B cell (primary cell): ENCODE measurements around the gene GPR45. TPM values are rescaled to one million over a fixed set of nuclear protein-coding genes. Genes with fewer than 3 reads are reported as not detected.
"Not testable (repeated sequence)": the region's sequence is repeated elsewhere in the genome, so short reads cannot be mapped to it uniquely, and the experiment has no call there.

Source experiments
- ATAC-seq: fragments of 200-7000 bp; cut with Tn5 transposase; one replicate; pipeline ENCODE4 v1.10.0; 2021; ENCODE audit warnings: low read depth, mild to moderate bottlenecking, moderate number of reproducible peaks, moderate library complexity
- CTCF ChIA-PET: fragments of 350-600 bp; sonication (Branson Sonifier 250); formaldehyde crosslinking; loops from one replicate; lab custom pipeline; 2021; ENCODE audit warnings: antibody characterized with exemption, inconsistent platforms; lab: Charles Lee
- POLR2A ChIA-PET: fragments of 350-600 bp; sonication (Branson Sonifier 250); formaldehyde crosslinking; loops from one replicate; lab custom pipeline; 2021; ENCODE audit warnings: antibody characterized with exemption; lab: Charles Lee
- DNase-seq: peaks from one replicate; pipeline ENCODE4 v3.0.0; 2013
- H2AFZ ChIP-seq: 2 replicates; pipeline ENCODE4 v1.6.1; 2012; ENCODE audit warnings: mild to moderate bottlenecking, low read depth, low read length; ENCODE audit not compliant: insufficient read depth, poor library complexity, severe bottlenecking
- H3K27ac ChIP-seq, 2 donors: 1 replicate in 1 of 2; 2 replicates in 1 of 2; pipeline ENCODE4 v1.5.1; 2012 to 2013; ENCODE audit warnings: low read length in 2 of 2, mild to moderate bottlenecking in 2 of 2, moderate library complexity in 1 of 2
- H3K27me3 ChIP-seq, 4 experiments: fragments of 200-600 bp in 1 of 4; sonication (generic) in 1 of 4; replicated peaks in 1 of 4; 1 replicate in 2 of 4; 2 replicates in 2 of 4; pipeline versions ENCODE4 v1.6.1 to v1.7.0; 2013 to 2016; ENCODE audit warnings: low read length in 3 of 4, mild to moderate bottlenecking in 2 of 4, mixed read lengths in 1 of 4, moderate library complexity in 1 of 4; ENCODE audit not compliant: insufficient read depth in 4 of 4, control insufficient read depth in 3 of 4; ENCODE audit errors: control extremely low read depth in 1 of 4
- H3K36me3 ChIP-seq, 2 experiments: replicated peaks in 1 of 2; 1 replicate in 1 of 2; 2 replicates in 1 of 2; pipeline versions ENCODE4 v1.6.1 to v1.7.1; 2013; ENCODE audit warnings: low read length in 1 of 2; ENCODE audit not compliant: insufficient read depth in 2 of 2, control insufficient read depth in 1 of 2; ENCODE audit errors: control extremely low read depth in 1 of 2, extremely low read depth in 1 of 2
- H3K4me1 ChIP-seq, 2 donors: fragments of 200-600 bp in 1 of 2; sonication (generic) in 1 of 2; 1 replicate in 1 of 2; 2 replicates in 1 of 2; pipeline versions ENCODE4 v1.5.1 to v1.6.1; 2013 to 2017; ENCODE audit warnings: low read length in 2 of 2; ENCODE audit not compliant: control insufficient read depth in 2 of 2, insufficient read depth in 2 of 2
- H3K4me2 ChIP-seq: replicated peaks from 2 replicates; pipeline ENCODE3; 2012; ENCODE audit warnings: mild to moderate bottlenecking, low read depth, low read length; ENCODE audit not compliant: poor library complexity, severe bottlenecking
- H3K4me3 ChIP-seq, 5 experiments: fragments of 200-600 bp in 1 of 5; sonication (generic) in 1 of 5; 1 replicate in 3 of 5; 2 replicates in 2 of 5; pipeline versions ENCODE4 v1.5.1 to v1.7.0; 2011 to 2016; ENCODE audit warnings: low read length in 4 of 5, mild to moderate bottlenecking in 4 of 5, low read depth in 2 of 5, control low read depth in 1 of 5, moderate library complexity in 1 of 5; ENCODE audit not compliant: insufficient read depth in 1 of 5; ENCODE audit errors: control extremely low read depth in 1 of 5, extremely low read depth in 1 of 5
- H3K79me2 ChIP-seq: fragments of 200-600 bp; sonication (generic); one replicate; pipeline ENCODE4 v1.6.0; 2016; ENCODE audit warnings: low read length; ENCODE audit not compliant: control insufficient read depth, insufficient read depth
- H3K9ac ChIP-seq: fragments of 200-600 bp; sonication (generic); 2 replicates; pipeline ENCODE4 v1.6.1; 2017; ENCODE audit warnings: mild to moderate bottlenecking, low read length, moderate library complexity
- H3K9me3 ChIP-seq, 3 donors: one replicate each; pipeline versions ENCODE4 v1.6.1 to v1.7.1; 2013; ENCODE audit warnings: low read length in 2 of 3; ENCODE audit not compliant: control insufficient read depth in 2 of 3, insufficient read depth in 1 of 3; ENCODE audit errors: control extremely low read depth in 1 of 3
- H4K20me1 ChIP-seq: 2 replicates; pipeline ENCODE4 v1.6.0; 2012; ENCODE audit warnings: mild to moderate bottlenecking, low read length; ENCODE audit not compliant: insufficient read depth, control insufficient read depth, poor library complexity, severe bottlenecking
- H3K27ac Mint-ChIP-seq: one replicate; pipeline ENCODE4 v1.8.0; 2021; ENCODE audit warnings: mixed read lengths
- H3K27me3 Mint-ChIP-seq: one replicate; pipeline ENCODE4 v1.8.0; 2021; ENCODE audit warnings: mixed read lengths
- H3K4me1 Mint-ChIP-seq: one replicate; pipeline ENCODE4 v1.8.0; 2021; ENCODE audit warnings: mixed read lengths
- H3K4me3 Mint-ChIP-seq: one replicate; pipeline ENCODE4 v1.8.0; 2021; ENCODE audit warnings: mixed read lengths
- H3K9me3 Mint-ChIP-seq: one replicate; pipeline ENCODE4 v1.8.0; 2022; ENCODE audit warnings: mixed read lengths; ENCODE audit not compliant: insufficient read depth
- CTCF ChIP-seq: fragments of 200-600 bp; IDR thresholded peaks from one replicate; pipeline ENCODE4 v1.8.0; 2022; ENCODE audit warnings: antibody characterized with exemption, mild to moderate bottlenecking
- EZH2 ChIP-seq: IDR thresholded peaks from 2 replicates; pipeline ENCODE4 v1.6.1; 2012; ENCODE audit warnings: borderline replicate concordance, low read depth, mild to moderate bottlenecking, moderate library complexity, low read length; ENCODE audit not compliant: insufficient read depth, poor library complexity, severe bottlenecking
- WGBS: methylation state at CpG from one replicate; pipeline ENCODE4 v1.1.5; 2013; ENCODE audit warnings: missing lambda C conversion rate; ENCODE audit not compliant: insufficient coverage; 5-methylcytosine and 5-hydroxymethylcytosine counted together
- intact Hi-C: fragments of 100-400 bp; cut with micrococcal nuclease; formaldehyde crosslinking; loops from one replicate; pipeline ENCODE4 v1.10.0; 2022
- polyA plus RNA-seq: library from polyadenylated mRNA; depleted of rRNA; stranded (reverse); fragments of >200 nt; gene quantifications from 2 replicates; pipeline ENCODE4 v1.2.3, GENCODE V29; 2012
- total RNA-seq, 2 donors: library from RNA; stranded (reverse); fragments of 120-200 nt in 1 of 2; gene quantifications; 1 replicate in 1 of 2; 2 replicates in 1 of 2; pipeline versions ENCODE4 v1.2.3 to v1.2.4, GENCODE V29; 2013 to 2022

The GPR45 gene
- total and polyA plus RNA-seq, 2 donors (not counting 1 experiment from before 2014, with no cell fraction given): not detected

DNA sequence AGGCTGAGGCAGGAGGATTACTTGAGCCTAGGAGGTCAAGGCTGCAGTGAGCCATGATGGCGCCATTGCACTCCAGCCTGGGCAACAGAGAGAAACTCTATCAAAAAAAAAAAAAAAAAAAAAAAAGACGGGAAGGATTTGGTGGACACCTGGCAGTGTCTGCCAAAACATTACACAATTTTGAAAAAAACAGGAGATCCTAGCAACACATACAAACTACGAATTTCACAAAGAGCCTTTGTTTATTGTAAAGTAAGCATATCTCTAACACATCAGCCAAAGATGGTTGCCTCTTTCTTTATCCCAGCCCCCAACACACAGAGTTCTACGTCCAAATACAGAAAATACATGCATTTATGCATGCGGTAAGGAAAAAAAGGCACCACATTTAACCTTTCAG, 7.6 kb downstream of the GPR45 start:
- no peaks in the 10 kb centered on the region for H4K20me1 ChIP-seq
- no peak overlapping the region for H3K27ac ChIP-seq
- CTCF ChIA-PET: no interaction called here
- H3K4me3 Mint-ChIP-seq: no peak overlapping the region
- H3K27me3 ChIP-seq: no peaks in the 10 kb centered on the region
- H3K9me3 ChIP-seq: no peaks in the 10 kb centered on the region
- POLR2A ChIA-PET: no interaction called here
- no peaks in the 10 kb centered on the region for H3K9me3 Mint-ChIP-seq
- no peaks in the 10 kb centered on the region for H3K79me2 ChIP-seq
- H3K36me3 ChIP-seq: no peaks in the 10 kb centered on the region
- no peaks in the 10 kb centered on the region for H3K27me3 Mint-ChIP-seq
- ATAC-seq: no peak
- DNase-seq: no peak
- H3K4me2 ChIP-seq: no peak overlapping the region
- no peak overlapping the region for H3K9ac ChIP-seq
- H3K4me3 ChIP-seq: no peak overlapping the region
- intact Hi-C loops: no loop called here
- no peak overlapping the region for H3K27ac Mint-ChIP-seq
- H2AFZ ChIP-seq: no peak overlapping the region
- TF ChIP-seq CTCF: no peak
- no peak for TF ChIP-seq EZH2
- no CpG with 5 or more reads among the region's 5 CpGs for WGBS
- no peaks in the 10 kb centered on the region for H3K4me1 ChIP-seq
- H3K4me1 Mint-ChIP-seq: no peaks in the 10 kb centered on the region

GRCh38 chr2:105249891-105250290, 8.3 kb downstream of the GPR45 start:
- Histone ChIP-seq H3K9ac (no peak overlapping the region), H3K4me2 (no peak overlapping the region), H3K4me1 (no peaks in the 10 kb centered on the region), H3K4me3 (no peak overlapping the region), H3K79me2 (no peaks in the 10 kb centered on the region), H3K9me3 (no peaks in the 10 kb centered on the region), H3K27ac (no peak overlapping the region), H2AFZ (no peak overlapping the region), H4K20me1 (no peaks in the 10 kb centered on the region), H3K27me3 (no peaks in the 10 kb centered on the region), H3K36me3 (no peaks in the 10 kb centered on the region)
- intact Hi-C loops: no loop called here
- Mint-ChIP-seq H3K27me3 (no peaks in the 10 kb centered on the region), H3K4me3 (no peak overlapping the region), H3K4me1 (no peaks in the 10 kb centered on the region), H3K9me3 (no peaks in the 10 kb centered on the region), H3K27ac (no peak overlapping the region)
- 100% methylated on average over 2 of the region's 4 CpGs for WGBS
- POLR2A ChIA-PET: no interaction called here
- CTCF ChIA-PET: interaction anchor here (0.6 kb wide), 1 partner anchor 12 kb away, joined by 4 read pairs; no protein-coding TSS in a partner anchor
- TF ChIP-seq CTCF (no peak), EZH2 (no peak)
- DNase-seq (no peak), ATAC-seq (no peak)

GRCh38 chr2:105251016-105251648, 9.6 kb downstream of the GPR45 start:
- H3K9me3 ChIP-seq, H3K4me1 Mint-ChIP-seq, CTCF ChIA-PET, POLR2A ChIA-PET, H3K27me3 Mint-ChIP-seq, H3K4me1 ChIP-seq, H3K9me3 Mint-ChIP-seq, H3K36me3 ChIP-seq, H2AFZ ChIP-seq, H3K4me3 Mint-ChIP-seq, ATAC-seq, H3K27ac Mint-ChIP-seq, H3K4me3 ChIP-seq, H3K4me2 ChIP-seq, H3K27me3 ChIP-seq, H3K9ac ChIP-seq, H3K79me2 ChIP-seq, DNase-seq, intact Hi-C loops, H3K27ac ChIP-seq, H4K20me1 ChIP-seq: not testable (repeated sequence)
- WGBS: 97% methylated on average over 28 of the region's 43 CpGs
